SK-N-SH treated with all-trans-retinoic acid at 6 μM for 48 hours (cell line): ENCODE measurements around the gene NHP2.

Experiments used
- ATAC-seq: fragments of 200-7000 bp; cut with Tn5 transposase; 3 replicates; pipeline ENCODE4 v1.9.1; 2020; ENCODE audit warnings: mild to moderate bottlenecking, moderate library complexity
- CSDC2 ChIP-seq: fragments of 250-450 bp; sonication (Bioruptor Pico); IDR thresholded peaks from 2 replicates; pipeline ENCODE4 v1.5.0; 2020; ENCODE audit warnings: mild to moderate bottlenecking, moderate library complexity
- ESRRG ChIP-seq: fragments of 250-450 bp; sonication (Bioruptor Pico); IDR thresholded peaks from 2 replicates; pipeline ENCODE4 v1.6.1; 2021; ENCODE audit warnings: mild to moderate bottlenecking
- GLIS3 ChIP-seq: fragments of 250-450 bp; sonication (Bioruptor Pico); IDR thresholded peaks from 2 replicates; pipeline ENCODE4 v1.5.0; 2020; ENCODE audit warnings: mild to moderate bottlenecking, moderate library complexity
- ISL1 ChIP-seq: fragments of 250-450 bp; sonication (Bioruptor Pico); IDR thresholded peaks from 2 replicates; pipeline ENCODE4 v2.1.2; 2022; ENCODE audit warnings: mild to moderate bottlenecking, moderate library complexity
- OSR1 ChIP-seq: fragments of 250-450 bp; sonication (Bioruptor Pico); IDR thresholded peaks from 2 replicates; pipeline ENCODE4 v1.8.0; 2022; ENCODE audit warnings: moderate library complexity, mild to moderate bottlenecking, inconsistent platforms
- PPARA ChIP-seq: fragments of 250-450 bp; sonication (Bioruptor Pico); IDR thresholded peaks from 2 replicates; pipeline ENCODE4 v1.5.0; 2020; ENCODE audit warnings: mild to moderate bottlenecking, borderline replicate concordance
- RARB ChIP-seq: fragments of 250-450 bp; sonication (Bioruptor Pico); IDR thresholded peaks from 2 replicates; pipeline ENCODE4 v1.8.0; 2021; ENCODE audit warnings: mild to moderate bottlenecking, moderate library complexity
- TCF4 ChIP-seq: fragments of 250-450 bp; sonication (Bioruptor Pico); IDR thresholded peaks from 2 replicates; pipeline ENCODE4 v1.8.0; 2021; ENCODE audit warnings: mild to moderate bottlenecking, moderate library complexity, borderline replicate concordance
- TOX ChIP-seq: fragments of 250-450 bp; sonication (Bioruptor Pico); IDR thresholded peaks from 2 replicates; pipeline ENCODE4 v1.8.0; 2021; ENCODE audit warnings: mild to moderate bottlenecking, moderate library complexity, borderline replicate concordance
- ZC3H10 ChIP-seq: fragments of 250-450 bp; sonication (Bioruptor Pico); IDR thresholded peaks from 2 replicates; pipeline ENCODE4 v1.5.1; 2021; ENCODE audit warnings: mild to moderate bottlenecking, moderate library complexity
- ZFP3 ChIP-seq: fragments of 250-450 bp; sonication (Bioruptor Pico); IDR thresholded peaks from 2 replicates; pipeline ENCODE4 v1.5.0; 2020; ENCODE audit warnings: mild to moderate bottlenecking, moderate library complexity
- ZFP30 ChIP-seq: fragments of 450-650 bp; formaldehyde crosslinking; IDR thresholded peaks from 2 replicates; pipeline ENCODE4 v1.5.0; 2022; ENCODE audit warnings: mild to moderate bottlenecking, moderate library complexity
- ZNF565 ChIP-seq: fragments of 450-650 bp; formaldehyde crosslinking; conservative IDR thresholded peaks from 2 replicates; pipeline ENCODE4 v1.5.0; 2020; ENCODE audit warnings: low read depth, mild to moderate bottlenecking, moderate library complexity
- ZNF70 ChIP-seq: fragments of 450-650 bp; formaldehyde crosslinking; IDR thresholded peaks from 2 replicates; pipeline ENCODE4 v1.5.0; 2020; ENCODE audit warnings: mild to moderate bottlenecking, moderate library complexity
- ZNF8 ChIP-seq: fragments of 450-650 bp; formaldehyde crosslinking; IDR thresholded peaks from 2 replicates; pipeline ENCODE4 v1.5.0; 2020; ENCODE audit warnings: mild to moderate bottlenecking, moderate library complexity
- TF ChIP-seq, protein P1 (sequence below): fragments of 250-450 bp; sonication (Bioruptor Pico); IDR thresholded peaks from 2 replicates; pipeline ENCODE4 v1.8.0; 2021; ENCODE audit warnings: low read depth, mild to moderate bottlenecking, moderate library complexity, borderline replicate concordance
- TF ChIP-seq, protein P2 (sequence below): fragments of 250-450 bp; sonication (Bioruptor Pico); IDR thresholded peaks from 2 replicates; pipeline ENCODE4 v1.5.1; 2020; ENCODE audit warnings: low read depth, mild to moderate bottlenecking, moderate library complexity
- TF ChIP-seq, protein P3 (sequence below): fragments of 250-450 bp; sonication (Bioruptor Pico); IDR thresholded peaks from 2 replicates; pipeline ENCODE4 v1.5.0; 2020; ENCODE audit warnings: mild to moderate bottlenecking, moderate library complexity
- TF ChIP-seq, protein P4 (sequence below): fragments of 250-450 bp; sonication (Bioruptor Pico); IDR thresholded peaks from 2 replicates; pipeline ENCODE4 v1.5.1; 2021; ENCODE audit warnings: mild to moderate bottlenecking, moderate library complexity
- TF ChIP-seq, protein P5 (sequence below): fragments of 250-450 bp; sonication (Bioruptor Pico); IDR thresholded peaks from 2 replicates; pipeline ENCODE4 v1.8.0; 2020; ENCODE audit warnings: mild to moderate bottlenecking, moderate library complexity, borderline replicate concordance

The NHP2 gene

DNA sequence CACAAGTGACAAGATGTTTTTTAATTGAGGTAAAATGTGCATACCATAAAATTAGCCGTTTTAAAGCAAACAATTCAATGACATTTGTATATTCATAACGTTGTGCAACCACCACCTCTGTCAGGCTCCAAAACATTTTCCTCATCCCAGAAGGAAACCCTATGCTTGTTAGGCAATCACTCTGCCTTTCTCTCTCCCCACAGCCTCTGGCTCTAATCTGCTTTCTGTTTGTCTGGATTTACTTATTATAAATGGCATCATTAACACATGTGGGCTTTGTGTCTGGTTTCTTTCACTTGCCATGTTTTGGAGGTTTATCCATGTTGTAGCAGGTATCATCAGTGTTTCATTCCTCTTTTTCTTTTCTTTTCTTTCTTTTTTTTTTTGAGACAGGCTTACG, 41.8 kb downstream of the NHP2 start:
- TF ChIP-seq ZNF8 (no peak), CSDC2 (no peak)
- no peak for ATAC-seq

DNA sequence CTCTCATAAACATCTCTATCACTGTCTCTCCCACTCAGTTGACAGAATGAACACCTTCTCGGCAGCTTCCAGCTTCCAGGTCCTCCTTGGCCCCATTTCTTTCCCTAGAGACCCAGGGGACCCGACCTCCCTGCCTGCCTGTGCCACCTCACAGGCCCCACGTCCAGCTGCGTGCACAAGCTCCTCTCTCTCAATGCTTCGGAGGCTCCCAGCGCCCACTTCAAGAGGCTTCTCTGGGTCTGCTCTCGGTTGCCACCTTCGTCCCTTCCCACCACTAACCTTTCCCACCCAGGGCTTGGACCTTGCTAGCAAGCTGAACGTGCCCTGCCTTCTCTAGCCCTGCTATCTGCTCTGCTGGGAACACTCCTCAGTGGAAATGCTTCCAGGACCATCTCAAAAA, 43.2 kb downstream of the NHP2 start:
- no peak for TF ChIP-seq ZFP3 (CRISPR knock-in tag)
- no peak for TF ChIP-seq ZC3H10 (CRISPR knock-in tag)
- TF ChIP-seq, protein P1, sequence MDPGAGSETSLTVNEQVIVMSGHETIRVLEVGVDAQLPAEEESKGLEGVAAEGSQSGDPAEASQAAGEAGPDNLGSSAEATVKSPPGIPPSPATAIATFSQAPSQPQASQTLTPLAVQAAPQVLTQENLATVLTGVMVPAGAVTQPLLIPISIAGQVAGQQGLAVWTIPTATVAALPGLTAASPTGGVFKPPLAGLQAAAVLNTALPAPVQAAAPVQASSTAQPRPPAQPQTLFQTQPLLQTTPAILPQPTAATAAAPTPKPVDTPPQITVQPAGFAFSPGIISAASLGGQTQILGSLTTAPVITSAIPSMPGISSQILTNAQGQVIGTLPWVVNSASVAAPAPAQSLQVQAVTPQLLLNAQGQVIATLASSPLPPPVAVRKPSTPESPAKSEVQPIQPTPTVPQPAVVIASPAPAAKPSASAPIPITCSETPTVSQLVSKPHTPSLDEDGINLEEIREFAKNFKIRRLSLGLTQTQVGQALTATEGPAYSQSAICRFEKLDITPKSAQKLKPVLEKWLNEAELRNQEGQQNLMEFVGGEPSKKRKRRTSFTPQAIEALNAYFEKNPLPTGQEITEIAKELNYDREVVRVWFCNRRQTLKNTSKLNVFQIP (CRISPR knock-in tag): no peak
- TF ChIP-seq OSR1: no peak
- TF ChIP-seq GLIS3 (CRISPR knock-in tag): no peak
- TF ChIP-seq ISL1 (CRISPR knock-in tag): no peak
- TF ChIP-seq, protein P2, sequence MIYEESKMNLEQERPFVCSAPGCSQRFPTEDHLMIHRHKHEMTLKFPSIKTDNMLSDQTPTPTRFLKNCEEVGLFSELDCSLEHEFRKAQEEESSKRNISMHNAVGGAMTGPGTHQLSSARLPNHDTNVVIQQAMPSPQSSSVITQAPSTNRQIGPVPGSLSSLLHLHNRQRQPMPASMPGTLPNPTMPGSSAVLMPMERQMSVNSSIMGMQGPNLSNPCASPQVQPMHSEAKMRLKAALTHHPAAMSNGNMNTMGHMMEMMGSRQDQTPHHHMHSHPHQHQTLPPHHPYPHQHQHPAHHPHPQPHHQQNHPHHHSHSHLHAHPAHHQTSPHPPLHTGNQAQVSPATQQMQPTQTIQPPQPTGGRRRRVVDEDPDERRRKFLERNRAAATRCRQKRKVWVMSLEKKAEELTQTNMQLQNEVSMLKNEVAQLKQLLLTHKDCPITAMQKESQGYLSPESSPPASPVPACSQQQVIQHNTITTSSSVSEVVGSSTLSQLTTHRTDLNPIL (CRISPR knock-in tag): no peak
- TF ChIP-seq ZNF565: no peak
- ATAC-seq: no peak

DNA sequence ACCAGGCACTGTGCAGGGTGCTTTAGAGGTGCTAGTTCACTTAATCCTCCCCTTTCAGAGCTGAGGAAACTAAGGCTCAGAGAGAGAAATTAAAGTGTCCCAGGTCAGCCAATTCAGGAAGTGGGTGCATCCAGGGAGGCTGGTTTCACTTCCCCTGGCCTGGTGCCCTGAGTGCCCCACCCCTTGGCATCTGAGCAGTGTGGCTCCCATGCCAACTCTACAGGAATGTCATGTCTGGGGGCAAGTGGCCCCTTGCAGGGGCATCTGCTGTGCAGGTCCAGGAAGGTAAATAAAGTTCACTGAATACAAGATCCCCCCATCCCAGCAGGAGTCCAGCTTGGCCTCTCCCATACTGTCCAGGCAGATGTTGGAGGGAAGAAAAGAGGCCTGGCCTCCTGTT, 44.7 kb downstream of the NHP2 start:
- no peak for ATAC-seq
- TF ChIP-seq RARB (CRISPR knock-in tag): no peak
- TF ChIP-seq, protein P3, sequence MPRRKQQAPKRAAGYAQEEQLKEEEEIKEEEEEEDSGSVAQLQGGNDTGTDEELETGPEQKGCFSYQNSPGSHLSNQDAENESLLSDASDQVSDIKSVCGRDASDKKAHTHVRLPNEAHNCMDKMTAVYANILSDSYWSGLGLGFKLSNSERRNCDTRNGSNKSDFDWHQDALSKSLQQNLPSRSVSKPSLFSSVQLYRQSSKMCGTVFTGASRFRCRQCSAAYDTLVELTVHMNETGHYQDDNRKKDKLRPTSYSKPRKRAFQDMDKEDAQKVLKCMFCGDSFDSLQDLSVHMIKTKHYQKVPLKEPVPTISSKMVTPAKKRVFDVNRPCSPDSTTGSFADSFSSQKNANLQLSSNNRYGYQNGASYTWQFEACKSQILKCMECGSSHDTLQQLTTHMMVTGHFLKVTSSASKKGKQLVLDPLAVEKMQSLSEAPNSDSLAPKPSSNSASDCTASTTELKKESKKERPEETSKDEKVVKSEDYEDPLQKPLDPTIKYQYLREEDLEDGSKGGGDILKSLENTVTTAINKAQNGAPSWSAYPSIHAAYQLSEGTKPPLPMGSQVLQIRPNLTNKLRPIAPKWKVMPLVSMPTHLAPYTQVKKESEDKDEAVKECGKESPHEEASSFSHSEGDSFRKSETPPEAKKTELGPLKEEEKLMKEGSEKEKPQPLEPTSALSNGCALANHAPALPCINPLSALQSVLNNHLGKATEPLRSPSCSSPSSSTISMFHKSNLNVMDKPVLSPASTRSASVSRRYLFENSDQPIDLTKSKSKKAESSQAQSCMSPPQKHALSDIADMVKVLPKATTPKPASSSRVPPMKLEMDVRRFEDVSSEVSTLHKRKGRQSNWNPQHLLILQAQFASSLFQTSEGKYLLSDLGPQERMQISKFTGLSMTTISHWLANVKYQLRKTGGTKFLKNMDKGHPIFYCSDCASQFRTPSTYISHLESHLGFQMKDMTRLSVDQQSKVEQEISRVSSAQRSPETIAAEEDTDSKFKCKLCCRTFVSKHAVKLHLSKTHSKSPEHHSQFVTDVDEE (CRISPR knock-in tag): no peak
- no peak for TF ChIP-seq TOX (CRISPR knock-in tag)
- no peak for TF ChIP-seq ESRRG (CRISPR knock-in tag)
- no peak for TF ChIP-seq OSR1
- TF ChIP-seq ZFP3 (CRISPR knock-in tag): no peak
- no peak for TF ChIP-seq ZC3H10 (CRISPR knock-in tag)
- TF ChIP-seq, protein P4, sequence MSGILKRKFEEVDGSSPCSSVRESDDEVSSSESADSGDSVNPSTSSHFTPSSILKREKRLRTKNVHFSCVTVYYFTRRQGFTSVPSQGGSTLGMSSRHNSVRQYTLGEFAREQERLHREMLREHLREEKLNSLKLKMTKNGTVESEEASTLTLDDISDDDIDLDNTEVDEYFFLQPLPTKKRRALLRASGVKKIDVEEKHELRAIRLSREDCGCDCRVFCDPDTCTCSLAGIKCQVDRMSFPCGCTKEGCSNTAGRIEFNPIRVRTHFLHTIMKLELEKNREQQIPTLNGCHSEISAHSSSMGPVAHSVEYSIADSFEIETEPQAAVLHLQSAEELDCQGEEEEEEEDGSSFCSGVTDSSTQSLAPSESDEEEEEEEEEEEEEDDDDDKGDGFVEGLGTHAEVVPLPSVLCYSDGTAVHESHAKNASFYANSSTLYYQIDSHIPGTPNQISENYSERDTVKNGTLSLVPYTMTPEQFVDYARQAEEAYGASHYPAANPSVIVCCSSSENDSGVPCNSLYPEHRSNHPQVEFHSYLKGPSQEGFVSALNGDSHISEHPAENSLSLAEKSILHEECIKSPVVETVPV (CRISPR knock-in tag): no peak
- TF ChIP-seq TCF4 (CRISPR knock-in tag): no peak
- no peak for TF ChIP-seq PPARA (CRISPR knock-in tag)
- no peak for TF ChIP-seq ISL1 (CRISPR knock-in tag)
- TF ChIP-seq, all 23 proteins: peak for 0

DNA sequence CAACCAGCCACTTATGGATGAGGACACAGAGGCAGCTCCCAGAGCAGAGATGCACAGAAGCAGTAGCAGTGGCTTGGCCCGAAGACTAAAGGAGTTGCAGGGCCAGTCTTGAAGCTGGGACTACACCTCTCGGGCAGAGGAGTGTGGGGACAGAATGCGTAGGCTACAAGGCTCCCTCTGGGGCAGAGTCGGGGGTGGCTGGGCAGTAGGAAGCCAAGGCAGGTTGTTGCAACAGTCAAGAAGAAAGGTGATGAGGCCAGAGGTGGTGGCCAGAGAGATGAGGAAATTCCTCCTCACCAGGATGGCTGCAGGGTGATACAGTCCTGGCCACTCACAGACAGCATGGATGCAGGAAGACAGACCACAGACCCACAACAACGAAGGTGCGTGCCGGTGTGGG, 45.2 kb downstream of the NHP2 start:
- TF ChIP-seq ESRRG (CRISPR knock-in tag): no peak
- no peak for TF ChIP-seq ZFP30 (CRISPR knock-in tag)
- TF ChIP-seq, protein P5, sequence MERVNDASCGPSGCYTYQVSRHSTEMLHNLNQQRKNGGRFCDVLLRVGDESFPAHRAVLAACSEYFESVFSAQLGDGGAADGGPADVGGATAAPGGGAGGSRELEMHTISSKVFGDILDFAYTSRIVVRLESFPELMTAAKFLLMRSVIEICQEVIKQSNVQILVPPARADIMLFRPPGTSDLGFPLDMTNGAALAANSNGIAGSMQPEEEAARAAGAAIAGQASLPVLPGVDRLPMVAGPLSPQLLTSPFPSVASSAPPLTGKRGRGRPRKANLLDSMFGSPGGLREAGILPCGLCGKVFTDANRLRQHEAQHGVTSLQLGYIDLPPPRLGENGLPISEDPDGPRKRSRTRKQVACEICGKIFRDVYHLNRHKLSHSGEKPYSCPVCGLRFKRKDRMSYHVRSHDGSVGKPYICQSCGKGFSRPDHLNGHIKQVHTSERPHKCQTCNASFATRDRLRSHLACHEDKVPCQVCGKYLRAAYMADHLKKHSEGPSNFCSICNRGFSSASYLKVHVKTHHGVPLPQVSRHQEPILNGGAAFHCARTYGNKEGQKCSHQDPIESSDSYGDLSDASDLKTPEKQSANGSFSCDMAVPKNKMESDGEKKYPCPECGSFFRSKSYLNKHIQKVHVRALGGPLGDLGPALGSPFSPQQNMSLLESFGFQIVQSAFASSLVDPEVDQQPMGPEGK: no peak
- TF ChIP-seq, protein P1 (CRISPR knock-in tag): no peak
- TF ChIP-seq, protein P3 (CRISPR knock-in tag): no peak
- TF ChIP-seq ZNF70 (CRISPR knock-in tag): no peak
- no peak for TF ChIP-seq OSR1
- TF ChIP-seq TOX (CRISPR knock-in tag): no peak
- ATAC-seq: no peak
